Stimulated activated CD8-positive, alpha-beta memory T cell treated with anti-CD3 and anti-CD28 coated beads, Interleukin-4, amount 100 ng/mL, for 4 hours (primary cell): ENCODE data around the gene PLEKHG4B.
"Not testable (repeated sequence)": the region's sequence is repeated elsewhere in the genome, so short reads cannot be mapped to it uniquely, and the experiment has no call there.

Source experiments
- DNase-seq, 2 donors: peaks; one replicate each; pipeline ENCODE4 v3.0.0-alpha.2; 2020; ENCODE audit warnings: low read depth in 2 of 2, low spot score in 1 of 2

The PLEKHG4B gene, protein sequence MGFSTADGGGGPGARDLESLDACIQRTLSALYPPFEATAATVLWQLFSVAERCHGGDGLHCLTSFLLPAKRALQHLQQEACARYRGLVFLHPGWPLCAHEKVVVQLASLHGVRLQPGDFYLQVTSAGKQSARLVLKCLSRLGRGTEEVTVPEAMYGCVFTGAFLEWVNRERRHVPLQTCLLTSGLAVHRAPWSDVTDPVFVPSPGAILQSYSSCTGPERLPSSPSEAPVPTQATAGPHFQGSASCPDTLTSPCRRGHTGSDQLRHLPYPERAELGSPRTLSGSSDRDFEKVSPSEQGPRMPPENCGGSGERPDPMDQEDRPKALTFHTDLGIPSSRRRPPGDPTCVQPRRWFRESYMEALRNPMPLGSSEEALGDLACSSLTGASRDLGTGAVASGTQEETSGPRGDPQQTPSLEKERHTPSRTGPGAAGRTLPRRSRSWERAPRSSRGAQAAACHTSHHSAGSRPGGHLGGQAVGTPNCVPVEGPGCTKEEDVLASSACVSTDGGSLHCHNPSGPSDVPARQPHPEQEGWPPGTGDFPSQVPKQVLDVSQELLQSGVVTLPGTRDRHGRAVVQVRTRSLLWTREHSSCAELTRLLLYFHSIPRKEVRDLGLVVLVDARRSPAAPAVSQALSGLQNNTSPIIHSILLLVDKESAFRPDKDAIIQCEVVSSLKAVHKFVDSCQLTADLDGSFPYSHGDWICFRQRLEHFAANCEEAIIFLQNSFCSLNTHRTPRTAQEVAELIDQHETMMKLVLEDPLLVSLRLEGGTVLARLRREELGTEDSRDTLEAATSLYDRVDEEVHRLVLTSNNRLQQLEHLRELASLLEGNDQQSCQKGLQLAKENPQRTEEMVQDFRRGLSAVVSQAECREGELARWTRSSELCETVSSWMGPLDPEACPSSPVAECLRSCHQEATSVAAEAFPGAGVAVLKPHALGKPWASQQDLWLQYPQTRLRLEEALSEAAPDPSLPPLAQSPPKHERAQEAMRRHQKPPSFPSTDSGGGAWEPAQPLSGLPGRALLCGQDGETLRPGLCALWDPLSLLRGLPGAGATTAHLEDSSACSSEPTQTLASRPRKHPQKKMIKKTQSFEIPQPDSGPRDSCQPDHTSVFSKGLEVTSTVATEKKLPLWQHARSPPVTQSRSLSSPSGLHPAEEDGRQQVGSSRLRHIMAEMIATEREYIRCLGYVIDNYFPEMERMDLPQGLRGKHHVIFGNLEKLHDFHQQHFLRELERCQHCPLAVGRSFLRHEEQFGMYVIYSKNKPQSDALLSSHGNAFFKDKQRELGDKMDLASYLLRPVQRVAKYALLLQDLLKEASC (N-terminal part only)

DNA sequence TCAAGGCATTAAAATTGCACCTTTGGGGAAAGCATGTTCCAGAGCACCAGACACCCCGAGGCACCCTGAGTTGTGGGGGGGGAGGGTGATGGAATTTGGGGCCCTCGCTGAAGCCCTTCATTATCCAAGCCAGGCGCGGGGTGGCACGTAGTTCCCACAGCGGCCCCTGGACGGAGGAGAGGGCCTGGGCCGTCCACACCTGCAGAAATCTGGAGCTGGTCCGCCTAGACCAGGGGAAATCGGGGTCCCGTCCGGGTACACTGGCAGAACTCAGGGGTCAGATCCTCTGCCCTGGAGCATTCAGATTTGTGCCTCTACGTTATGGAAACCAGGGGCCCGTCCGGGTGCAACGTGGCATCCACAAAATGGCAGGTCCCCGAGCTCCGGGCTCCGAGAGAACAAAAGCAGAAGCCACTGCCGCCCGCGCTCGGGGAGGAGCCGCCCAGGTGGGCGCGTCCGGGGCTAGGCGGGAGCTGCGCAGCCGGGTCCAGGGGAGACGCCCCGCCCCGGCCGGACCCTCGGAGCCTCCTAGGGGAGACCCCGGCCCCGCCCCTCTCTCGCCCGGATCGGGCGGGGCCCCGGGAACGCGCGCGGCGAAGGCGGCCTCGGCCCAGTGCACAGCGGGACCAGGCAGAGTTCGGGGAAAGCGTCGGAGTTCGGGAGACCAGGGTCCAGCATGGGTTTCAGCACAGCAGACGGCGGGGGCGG, at the start of gene PLEKHG4B:
Gene PLEKHG4B, plus strand, starts transcription at position 613 of the 708 bp plus-strand sequence. Its CDS starts 64 bp downstream, at position 677.
- no peak for DNase-seq

DNA sequence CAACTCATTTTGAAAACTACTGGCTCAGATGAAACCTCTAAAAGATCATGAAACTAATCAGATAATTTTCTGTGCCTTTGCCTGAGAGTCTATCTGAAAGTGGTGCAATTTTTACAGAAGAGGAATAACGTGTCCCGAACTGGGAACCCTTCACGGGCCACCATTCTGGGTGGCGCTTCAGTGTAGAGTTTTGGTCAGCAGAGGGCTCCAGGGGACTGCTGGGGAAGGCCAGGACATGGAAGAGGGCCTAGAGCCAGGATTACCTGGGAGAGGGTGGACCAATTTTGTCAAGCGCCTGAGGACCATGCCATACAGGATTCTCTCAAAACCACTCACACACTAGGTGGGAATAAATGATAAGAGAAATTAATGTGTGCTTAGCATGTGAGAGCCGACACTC, 49.7 kb upstream of the PLEKHG4B start:
- DNase-seq, result no peak

DNA sequence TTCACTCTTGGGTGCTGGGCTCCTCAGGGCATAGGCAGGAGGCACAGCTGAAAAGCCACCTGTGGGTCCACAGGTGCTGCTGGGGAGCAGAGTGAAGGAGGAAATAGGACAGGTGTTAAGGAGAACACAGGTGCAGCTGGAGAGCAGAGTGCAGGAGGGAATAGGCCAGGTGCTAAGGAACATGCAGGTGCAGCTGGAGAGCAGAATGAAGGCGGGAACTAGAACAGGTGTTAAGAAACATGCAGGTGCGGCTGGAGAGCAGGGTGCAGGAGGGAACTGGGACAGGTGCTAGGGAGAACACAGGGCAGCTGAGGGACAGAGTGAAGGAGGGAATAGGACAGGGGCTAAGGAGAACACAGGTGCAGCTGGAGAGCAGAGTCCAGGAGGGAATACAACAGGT, 43.8 kb upstream of the PLEKHG4B start:
- DNase-seq, result no peak

DNA sequence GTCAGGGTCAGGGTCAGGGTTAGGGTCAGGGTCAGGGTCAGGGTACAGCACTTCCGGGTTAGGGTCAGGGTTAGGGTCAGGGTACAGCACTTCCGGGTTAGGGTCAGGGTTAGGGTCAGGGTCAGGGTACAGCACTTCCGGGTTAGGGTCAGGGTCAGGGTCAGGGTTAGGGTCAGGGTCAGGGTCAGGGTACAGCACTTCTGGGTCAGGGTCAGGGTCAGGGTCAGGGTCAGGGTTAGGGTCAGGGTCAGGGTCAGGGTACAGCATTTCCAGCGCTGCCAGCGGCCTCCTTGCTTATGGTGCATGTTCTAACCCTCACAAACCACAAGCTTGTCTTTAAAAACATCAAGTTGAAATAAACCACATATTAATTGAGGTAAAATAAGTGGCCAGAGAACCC, 42.4 kb upstream of the PLEKHG4B start:
- not testable (repeated sequence) for DNase-seq

DNA sequence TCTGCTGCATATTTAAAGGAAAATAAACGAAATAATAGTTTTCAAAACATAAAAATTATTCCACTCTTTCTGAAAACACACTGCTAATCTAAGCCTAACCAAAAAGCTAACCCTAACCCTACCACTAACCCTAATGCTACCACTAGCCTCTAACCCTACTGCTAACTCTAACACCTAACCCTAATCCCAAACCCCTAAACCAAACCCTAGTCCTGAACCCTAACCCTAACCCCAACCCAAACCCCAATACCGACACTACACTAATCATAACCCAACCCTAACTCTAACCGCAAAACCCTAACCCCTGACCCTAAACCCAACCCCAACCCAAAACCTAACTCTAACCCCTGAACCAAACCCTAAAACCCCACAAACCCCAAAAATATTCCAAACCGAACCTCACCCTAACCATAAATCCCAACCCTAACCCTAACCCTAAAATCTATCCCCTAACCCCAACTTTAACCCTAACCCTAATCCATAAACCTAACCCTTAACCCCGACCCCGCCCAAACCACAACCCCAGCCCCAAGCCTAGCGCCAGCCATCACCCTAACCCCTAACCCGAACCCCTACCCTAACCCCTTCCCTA, 41.9 kb upstream of the PLEKHG4B start:
- DNase-seq, result no peak

DNA sequence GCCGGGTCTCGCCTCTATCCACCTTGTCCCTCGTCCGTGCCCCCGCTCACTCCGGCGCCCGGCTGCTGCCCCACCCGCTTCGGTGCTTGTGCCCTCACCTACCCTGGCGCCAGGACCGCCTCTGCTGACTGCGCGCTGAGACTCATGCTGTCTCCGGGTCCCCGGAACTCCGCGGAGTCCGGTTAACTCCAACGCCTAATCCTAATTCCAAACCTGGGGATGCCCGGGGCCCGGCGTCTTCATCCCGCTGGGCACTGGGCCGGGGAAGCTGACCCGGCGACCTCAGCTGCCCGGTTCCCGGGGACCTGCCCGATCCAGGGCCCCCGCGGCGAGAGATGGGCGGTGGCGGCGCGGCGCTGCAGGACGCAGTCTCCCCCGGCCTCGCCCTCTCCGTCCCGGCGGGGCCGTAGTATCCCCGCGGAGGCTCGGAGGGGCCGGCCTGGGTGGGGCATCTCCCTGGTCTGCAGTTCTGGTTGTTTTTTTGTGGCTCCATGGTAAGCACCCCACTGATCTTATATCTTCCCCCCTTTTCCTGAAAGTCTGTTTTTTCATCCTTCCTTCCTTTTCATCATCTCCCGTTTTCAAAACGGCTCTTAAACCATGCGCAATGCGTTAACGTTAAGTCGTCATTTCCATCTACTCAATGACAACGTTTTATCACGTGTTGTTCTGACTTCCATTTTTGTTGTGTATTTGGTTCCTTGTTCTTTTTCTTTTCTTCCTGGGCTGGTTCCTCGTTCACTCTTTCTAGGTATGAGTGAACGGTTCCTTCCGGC, 41.1 kb upstream of the PLEKHG4B start:
- DNase-seq, result no peak

DNA sequence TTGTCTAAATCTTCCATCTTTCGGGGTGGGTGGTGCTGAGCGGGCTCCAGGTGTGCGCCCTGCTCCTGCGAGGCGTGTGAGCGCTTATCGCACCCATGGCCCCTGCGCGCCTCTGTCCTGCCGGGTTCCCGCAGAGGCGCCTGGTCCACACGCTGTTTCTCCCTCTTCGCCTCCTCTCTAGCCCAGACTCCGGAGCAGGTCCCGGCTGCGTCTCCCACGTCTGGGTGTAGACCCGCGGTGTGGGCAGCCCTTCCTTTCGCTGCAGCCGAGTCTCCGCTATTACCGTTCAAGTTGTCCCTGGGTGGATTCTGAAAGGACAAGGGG, 40.5 kb upstream of the PLEKHG4B start:
- no peak for DNase-seq

DNA sequence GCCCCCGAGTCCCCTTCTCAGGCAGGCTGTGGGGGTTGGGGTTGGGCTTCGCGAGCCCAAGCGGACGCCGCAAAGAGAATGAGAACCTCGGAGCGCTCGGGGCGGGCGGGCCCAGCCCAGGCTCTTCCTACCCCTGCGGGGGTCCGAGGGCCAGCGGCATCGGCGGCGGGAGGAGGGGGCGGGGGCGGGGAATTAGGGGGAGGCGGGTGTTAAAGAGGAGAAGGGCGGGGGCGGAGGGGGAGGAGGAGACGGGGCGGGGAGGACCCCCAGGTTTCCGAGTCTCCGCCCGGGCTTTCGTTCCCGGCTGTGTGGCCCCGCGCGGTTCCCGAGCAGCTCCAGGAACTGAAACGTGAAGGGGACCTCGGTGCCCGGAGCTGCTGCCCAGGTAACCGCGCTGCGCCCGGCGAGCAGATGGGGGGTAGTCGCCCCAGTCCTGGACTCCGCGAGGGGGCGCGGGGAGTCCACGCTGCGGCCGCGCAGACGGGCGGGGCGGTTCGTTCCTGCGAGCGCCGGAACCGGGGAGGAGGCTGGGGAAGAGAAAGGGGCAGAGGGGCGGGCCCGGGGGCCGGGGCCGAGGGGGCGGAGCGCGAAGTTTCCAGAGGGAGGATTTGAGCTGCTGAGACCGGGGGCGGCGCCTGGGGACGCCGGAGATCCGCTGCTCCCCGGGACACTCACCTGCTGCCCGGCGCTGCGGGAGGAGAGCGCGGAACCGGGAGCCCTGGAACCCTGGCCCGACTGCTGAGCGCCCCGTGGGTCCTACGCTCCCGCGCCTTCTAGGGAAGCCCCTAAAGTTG, 38.4 kb upstream of the PLEKHG4B start:
- DNase-seq, result peak in 1 of 2 donors; percentile 11

DNA sequence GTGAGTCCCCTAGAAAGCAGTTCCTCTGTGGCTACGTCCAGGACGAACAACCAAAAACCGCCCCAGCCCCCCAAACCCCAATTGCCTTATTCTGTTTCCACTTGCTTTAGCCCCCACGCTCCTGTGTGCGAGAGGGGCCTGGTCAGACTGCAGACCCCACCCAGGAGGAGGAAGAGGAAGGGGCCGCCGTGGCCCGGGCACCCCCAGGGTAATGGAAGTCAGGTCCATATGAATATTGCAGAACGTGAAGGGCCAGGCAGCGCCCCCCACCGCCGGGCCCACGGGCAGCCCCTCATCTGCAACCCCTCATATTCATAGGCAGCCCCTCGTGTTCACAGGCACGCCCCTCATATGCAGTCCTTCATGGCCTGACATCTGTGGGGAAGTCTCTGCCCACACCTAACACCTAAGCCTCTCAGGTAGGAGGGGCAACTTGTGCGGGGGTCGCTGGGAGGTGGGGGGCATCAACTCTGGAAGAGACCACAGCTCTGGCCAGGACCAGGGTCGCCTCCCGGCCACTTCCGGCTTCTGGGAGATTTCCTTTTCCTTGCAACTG, 37.7 kb upstream of the PLEKHG4B start:
- no peak for DNase-seq

DNA sequence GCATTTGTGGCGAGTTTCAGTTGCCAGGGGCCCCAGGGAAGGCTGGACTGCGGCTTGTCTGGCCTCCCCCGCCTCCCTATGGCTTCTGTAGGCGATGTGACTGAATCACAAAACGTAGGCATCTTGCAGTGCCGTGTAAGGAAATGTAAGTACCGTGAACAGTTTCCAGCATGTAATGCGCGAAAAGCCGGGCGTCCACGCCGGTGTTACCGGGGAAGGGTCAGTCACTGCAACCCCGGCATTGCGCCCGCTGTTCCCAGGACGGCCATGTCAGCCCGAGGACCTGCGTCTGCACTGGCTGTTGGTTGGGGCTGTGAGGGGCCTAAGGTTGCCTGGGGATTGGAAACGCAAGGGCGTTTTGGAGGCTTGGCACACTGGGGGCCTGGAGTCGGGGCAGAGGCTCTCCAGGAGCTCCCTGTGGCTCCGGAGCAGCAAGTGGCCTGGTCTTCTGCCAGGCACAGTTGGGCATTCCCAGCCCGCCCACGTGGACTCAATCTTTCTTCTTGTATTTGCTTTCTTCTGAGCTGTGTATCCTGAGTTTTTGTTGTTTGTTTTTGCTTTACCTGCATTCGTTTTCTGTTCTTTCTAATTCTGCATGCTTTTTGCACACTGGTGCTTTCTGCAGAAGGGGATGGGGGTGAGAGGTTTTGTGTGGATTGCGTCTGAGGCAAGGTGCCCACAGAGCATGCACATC, 36.9 kb upstream of the PLEKHG4B start:
- no peak for DNase-seq

DNA sequence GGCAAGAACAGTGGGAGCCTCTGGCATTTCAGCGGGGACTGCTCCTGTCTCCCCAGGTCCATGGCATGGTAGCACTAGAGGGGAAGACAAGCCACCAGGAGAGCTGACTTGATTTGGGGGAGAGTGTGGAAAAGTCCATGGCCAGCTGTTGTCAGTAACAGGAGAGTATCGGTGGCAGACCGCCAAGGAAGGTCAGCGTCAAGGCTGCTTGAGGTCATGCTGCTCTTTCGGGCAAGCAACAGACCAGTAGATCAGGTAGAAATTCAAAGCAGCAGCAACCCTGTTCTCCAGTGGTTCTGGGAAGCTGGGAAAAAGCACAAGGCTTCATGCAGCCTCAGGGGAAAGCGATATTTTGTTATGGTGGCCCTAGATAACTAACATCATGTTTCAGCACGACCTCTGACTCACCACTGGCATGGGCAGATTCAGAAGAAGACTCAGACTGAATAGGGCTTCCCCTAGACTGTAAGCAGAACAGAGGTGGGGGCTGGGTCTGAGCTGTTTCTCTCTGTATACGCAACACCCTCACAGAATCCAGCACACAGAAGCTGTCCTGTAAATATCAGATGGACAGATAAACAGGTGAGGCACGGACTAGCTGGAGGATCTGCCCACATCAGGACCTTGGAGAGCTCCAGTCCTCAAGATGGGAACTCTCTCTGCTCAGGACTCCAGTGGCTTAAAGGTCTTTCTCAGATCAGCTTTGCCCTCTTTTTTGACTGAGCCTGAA, 35.2 kb upstream of the PLEKHG4B start:
- DNase-seq, result no peak

DNA sequence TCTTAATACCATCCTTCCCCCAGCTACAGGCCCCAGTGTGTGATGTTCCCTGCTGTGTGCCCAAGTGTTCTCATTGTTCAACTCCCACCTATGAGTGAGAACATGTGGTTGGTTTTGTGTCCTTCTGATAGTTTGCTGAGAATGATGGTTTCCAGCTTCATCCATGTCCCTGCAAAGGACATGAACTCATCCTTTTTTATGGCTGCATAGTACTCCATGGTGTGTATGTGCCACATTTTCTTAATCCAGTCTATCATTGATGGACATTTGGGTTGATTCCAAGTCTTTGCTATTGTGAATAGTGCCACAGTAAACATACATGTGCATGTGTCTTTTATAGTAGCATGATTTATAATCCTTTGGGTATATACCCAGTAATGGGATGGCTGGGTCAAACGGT, 31.7 kb upstream of the PLEKHG4B start:
- DNase-seq, result not testable (repeated sequence)

DNA sequence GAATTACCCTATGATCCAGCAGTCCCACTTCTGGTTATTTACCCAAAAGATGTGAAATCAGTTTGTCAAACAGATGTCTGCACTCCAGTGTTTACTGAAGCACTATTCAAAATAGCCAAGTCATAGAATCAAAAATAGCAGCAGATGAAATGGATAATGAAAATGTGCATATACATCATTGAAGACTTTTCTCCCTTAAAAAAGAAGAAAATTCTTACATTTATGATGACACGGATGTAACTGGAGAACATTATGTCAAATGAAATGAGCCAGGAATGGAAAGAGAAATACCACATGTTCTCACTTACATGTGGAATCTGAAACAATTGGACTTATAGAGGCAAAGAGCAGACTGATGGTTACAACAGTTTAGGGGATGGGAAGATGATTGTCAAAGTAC, 21.5 kb upstream of the PLEKHG4B start:
- no peak for DNase-seq

DNA sequence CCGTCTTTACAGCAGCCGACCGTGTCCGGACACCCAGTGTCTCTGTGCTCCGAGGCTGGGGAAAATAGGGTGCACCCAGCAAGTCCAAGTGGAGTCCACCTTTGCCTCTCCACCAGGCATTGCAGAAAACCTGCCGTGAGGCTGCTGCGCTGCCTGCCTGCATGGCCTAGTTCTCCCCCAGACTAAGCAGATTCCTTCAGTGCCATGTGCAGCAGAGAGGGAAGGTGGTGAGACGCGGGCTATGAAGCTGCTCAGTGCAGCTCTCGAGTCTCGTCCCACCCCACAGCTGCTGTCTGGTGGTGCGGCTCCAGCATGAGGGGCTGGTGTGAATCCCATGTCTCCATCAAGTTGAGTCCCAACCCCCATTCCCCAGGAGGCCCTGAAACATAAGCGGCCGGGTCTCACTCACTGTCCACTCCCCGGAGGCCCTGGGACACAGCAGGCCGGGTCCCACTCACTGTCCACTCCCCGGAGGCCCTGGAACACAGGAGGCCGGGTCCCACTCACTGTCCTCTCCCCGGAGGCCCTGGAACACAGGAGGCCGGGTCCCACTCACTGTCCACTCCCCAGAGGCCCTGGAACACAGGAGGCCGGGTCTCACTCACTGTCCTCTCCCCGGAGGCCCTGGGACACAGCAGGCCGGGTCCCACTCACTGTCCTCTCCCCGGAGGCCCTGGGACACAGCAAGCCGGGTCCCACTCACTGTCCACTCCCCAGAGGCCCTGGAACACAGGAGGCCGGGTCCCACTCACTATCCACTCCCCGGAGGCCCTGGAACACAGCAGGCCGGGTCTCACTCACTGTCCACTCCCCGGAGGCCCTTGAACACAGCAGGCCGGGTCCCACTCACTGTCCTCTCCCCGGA, 19.4 kb upstream of the PLEKHG4B start:
- not testable (repeated sequence) for DNase-seq

DNA sequence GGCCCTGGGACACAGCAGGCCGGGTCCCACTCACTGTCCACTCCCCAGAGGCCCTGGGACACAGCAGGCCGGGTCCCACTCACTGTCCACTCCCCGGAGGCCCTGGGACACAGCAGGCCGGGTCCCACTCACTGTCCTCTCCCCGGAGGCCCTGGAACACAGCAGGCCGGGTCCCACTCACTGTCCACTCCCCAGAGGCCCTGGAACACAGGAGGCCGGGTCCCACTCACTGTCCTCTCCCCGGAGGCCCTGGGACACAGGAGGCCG, 18.9 kb upstream of the PLEKHG4B start:
- DNase-seq, result not testable (repeated sequence)

DNA sequence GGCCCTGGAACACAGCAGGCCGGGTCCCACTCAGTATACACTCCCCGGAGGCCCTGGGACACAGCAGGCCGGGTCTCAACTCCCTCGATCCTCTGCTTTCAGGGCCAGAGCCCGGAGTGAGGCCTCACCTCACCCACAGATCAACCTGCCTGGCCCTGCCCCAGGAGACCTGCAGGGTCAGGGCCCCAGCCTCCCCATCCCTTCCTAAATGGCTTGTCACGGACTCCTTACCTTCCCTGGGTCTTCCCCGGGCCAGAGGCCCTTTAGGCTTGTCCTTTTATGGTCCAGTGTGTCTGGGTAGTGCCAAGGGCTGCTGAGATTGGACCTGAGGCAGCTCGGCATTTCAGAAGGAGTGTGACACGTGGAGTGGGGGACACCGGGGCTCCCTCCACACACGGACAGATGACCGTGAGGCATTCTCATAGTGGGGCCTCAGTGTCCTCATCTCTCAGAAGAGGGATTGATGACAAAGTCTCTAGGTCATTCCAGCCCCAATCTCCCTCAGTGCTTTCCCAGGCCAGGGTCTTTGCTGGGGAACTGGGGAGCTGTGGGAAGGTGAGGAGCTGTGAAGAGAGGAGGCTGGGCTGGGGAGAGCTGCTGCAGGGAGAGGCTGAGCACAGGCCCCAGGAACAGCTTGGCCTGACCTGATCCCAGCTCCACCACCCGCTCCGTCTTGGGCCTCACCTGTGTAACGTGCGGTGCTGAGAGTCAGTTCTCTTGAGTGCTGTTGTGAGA, 18.0 kb upstream of the PLEKHG4B start:
- no peak for DNase-seq
